ENCODE measurements around the gene MAN1A1.

GRCh38 chr6:119209452-119210205 is 139.9 kb downstream of the MAN1A1 start:
- TF ChIP-seq CTCF (IDR thresholded peaks at IDR 0.05; ENCODE audit: poor library complexity) (no peak), EZH2 (IDR thresholded peaks at IDR 0.05; ENCODE audit: borderline replicate concordance) (no peak), EZH2phosphoT487 (IDR thresholded peaks at IDR 0.05; ENCODE audit: low read depth, severe bottlenecking, unreplicated experiment) (no peak)

Measured in hepatocyte (in vitro differentiated cells).